ENCODE measurements around the gene MYH10.
A peak's percentile ranks its signal among the peaks of the same experiment; 100 is the strongest.

MYH10 gene

GRCh38 chr17:8609910-8610309, 20.6 kb downstream of the MYH10 start:
- DNase-seq (ENCODE audit: low read depth) = peak; percentile 8

- no peak for DNase-seq (ENCODE audit: low read depth)
These were observed 22.5 kb downstream of the MYH10 start for GRCh38 chr17:8608001-8608400.

- DNase-seq (ENCODE audit: low read depth) = no peak
These were observed 24.1 kb downstream of the MYH10 start for GRCh38 chr17:8606401-8606800.

GRCh38 chr17:8602679-8603078, 27.8 kb downstream of the MYH10 start:
- DNase-seq (ENCODE audit: low read depth) = no peak

GRCh38 chr17:8599351-8600011, 31.0 kb downstream of the MYH10 start:
- DNase-seq (ENCODE audit: low read depth) = no peak

- no peak for DNase-seq (ENCODE audit: low read depth)
These were observed 31.6 kb downstream of the MYH10 start for GRCh38 chr17:8598913-8599312.

GRCh38 chr17:8593830-8594229, 36.7 kb downstream of the MYH10 start:
- no peak for DNase-seq (ENCODE audit: low read depth)

GRCh38 chr17:8593276-8593675, 37.2 kb downstream of the MYH10 start:
- DNase-seq (ENCODE audit: low read depth) = no peak

- no peak for DNase-seq (ENCODE audit: low read depth)
These were observed 41.5 kb downstream of the MYH10 start for GRCh38 chr17:8588877-8589554.

- no peak for DNase-seq (ENCODE audit: low read depth)
These were observed 43.8 kb downstream of the MYH10 start for GRCh38 chr17:8586766-8587165.

GRCh38 chr17:8585911-8586310, 44.6 kb downstream of the MYH10 start:
- DNase-seq (ENCODE audit: low read depth) = no peak

GRCh38 chr17:8583954-8584353, 46.6 kb downstream of the MYH10 start:
- DNase-seq (ENCODE audit: low read depth) = no peak

GRCh38 chr17:8580952-8581658, 49.4 kb downstream of the MYH10 start:
- DNase-seq (ENCODE audit: low read depth) = no peak

- no peak for DNase-seq (ENCODE audit: low read depth)
These were observed 52.7 kb downstream of the MYH10 start for GRCh38 chr17:8577868-8578267.

- no peak for DNase-seq (ENCODE audit: low read depth)
These were observed 53.8 kb downstream of the MYH10 start for GRCh38 chr17:8576559-8577294.

GRCh38 chr17:8574687-8575086, 55.8 kb downstream of the MYH10 start:
- peak; percentile 6 for DNase-seq (ENCODE audit: low read depth)

- DNase-seq (ENCODE audit: low read depth) = peak; percentile 5
These were observed 57.8 kb downstream of the MYH10 start for GRCh38 chr17:8572764-8573163.

- no peak for DNase-seq (ENCODE audit: low read depth)
These were observed 66.4 kb downstream of the MYH10 start for GRCh38 chr17:8563981-8564602.

- DNase-seq (ENCODE audit: low read depth) = no peak
These were observed 67.3 kb downstream of the MYH10 start for GRCh38 chr17:8563024-8563776.

- no peak for DNase-seq (ENCODE audit: low read depth)
These were observed 72.4 kb downstream of the MYH10 start for GRCh38 chr17:8558144-8558543.

GRCh38 chr17:8557176-8557806, 73.2 kb downstream of the MYH10 start:
- DNase-seq (ENCODE audit: low read depth) = no peak

Data from ELR (cell line).